ENCODE measurements around the gene PPARD.

The PPARD gene

GRCh38 chr6:35473850-35474130 lies 131.4 kb downstream of the PPARD start:
- Histone ChIP-seq H2AFZ (ENCODE audit: low read depth, low read length) (no peak overlapping the region), H3K9me3 (ENCODE audit: insufficient read depth, low read length) (no peaks in the 10 kb centered on the region), H4K20me1 (ENCODE audit: insufficient read depth, low read length) (peaks cover 45% of the 10 kb centered on the region), H3K27me3 (ENCODE audit: low read depth, low read length) (no peaks in the 10 kb centered on the region), H3K36me3 (replicated peaks; ENCODE audit: low read depth, low read length) (peaks cover 38% of the 10 kb centered on the region), H3K79me2 (ENCODE audit: low read length) (peaks cover 33% of the 10 kb centered on the region), H3K4me2 (ENCODE audit: low read length) (no peak overlapping the region), H3K4me1 (ENCODE audit: low read length) (peaks cover 21% of the 10 kb centered on the region), H3K27ac (ENCODE audit: low read length) (0 out of 2 replicates have a peak overlapping the region, but pooled peaks have one; percentile 13), H3K4me3 (ENCODE audit: low read length) (no peak overlapping the region), H3K9ac (ENCODE audit: low read length) (no peak overlapping the region)
- TF ChIP-seq, protein P1, sequence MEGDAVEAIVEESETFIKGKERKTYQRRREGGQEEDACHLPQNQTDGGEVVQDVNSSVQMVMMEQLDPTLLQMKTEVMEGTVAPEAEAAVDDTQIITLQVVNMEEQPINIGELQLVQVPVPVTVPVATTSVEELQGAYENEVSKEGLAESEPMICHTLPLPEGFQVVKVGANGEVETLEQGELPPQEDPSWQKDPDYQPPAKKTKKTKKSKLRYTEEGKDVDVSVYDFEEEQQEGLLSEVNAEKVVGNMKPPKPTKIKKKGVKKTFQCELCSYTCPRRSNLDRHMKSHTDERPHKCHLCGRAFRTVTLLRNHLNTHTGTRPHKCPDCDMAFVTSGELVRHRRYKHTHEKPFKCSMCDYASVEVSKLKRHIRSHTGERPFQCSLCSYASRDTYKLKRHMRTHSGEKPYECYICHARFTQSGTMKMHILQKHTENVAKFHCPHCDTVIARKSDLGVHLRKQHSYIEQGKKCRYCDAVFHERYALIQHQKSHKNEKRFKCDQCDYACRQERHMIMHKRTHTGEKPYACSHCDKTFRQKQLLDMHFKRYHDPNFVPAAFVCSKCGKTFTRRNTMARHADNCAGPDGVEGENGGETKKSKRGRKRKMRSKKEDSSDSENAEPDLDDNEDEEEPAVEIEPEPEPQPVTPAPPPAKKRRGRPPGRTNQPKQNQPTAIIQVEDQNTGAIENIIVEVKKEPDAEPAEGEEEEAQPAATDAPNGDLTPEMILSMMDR (IDR thresholded peaks at IDR 0.05; ENCODE audit: low read depth, low read length): no peak
- TF ChIP-seq EZH2phosphoT487 (IDR thresholded peaks at IDR 0.05; ENCODE audit: low read depth): no peak

GRCh38 chr6:35474131-35474941 lies 132.0 kb downstream of the PPARD start:
- Histone ChIP-seq H4K20me1 (ENCODE audit: insufficient read depth, low read length) (peaks cover 40% of the 10 kb centered on the region), H3K79me2 (ENCODE audit: low read length) (peaks cover 27% of the 10 kb centered on the region), H3K4me3 (ENCODE audit: low read length) (no peak overlapping the region), H3K4me2 (ENCODE audit: low read length) (no peak overlapping the region), H3K36me3 (replicated peaks; ENCODE audit: low read depth, low read length) (peaks cover 33% of the 10 kb centered on the region), H3K9ac (ENCODE audit: low read length) (no peak overlapping the region), H3K27me3 (ENCODE audit: low read depth, low read length) (no peaks in the 10 kb centered on the region), H3K4me1 (ENCODE audit: low read length) (peaks cover 21% of the 10 kb centered on the region), H3K9me3 (ENCODE audit: insufficient read depth, low read length) (no peaks in the 10 kb centered on the region), H3K27ac (ENCODE audit: low read length) (0 out of 2 replicates have a peak overlapping the region, but pooled peaks have one; percentile 13), H2AFZ (ENCODE audit: low read depth, low read length) (no peak overlapping the region)
- no peak for TF ChIP-seq EZH2phosphoT487 (IDR thresholded peaks at IDR 0.05; ENCODE audit: low read depth)
- TF ChIP-seq, protein P1 (IDR thresholded peaks at IDR 0.05; ENCODE audit: low read depth, low read length): no peak

DNA sequence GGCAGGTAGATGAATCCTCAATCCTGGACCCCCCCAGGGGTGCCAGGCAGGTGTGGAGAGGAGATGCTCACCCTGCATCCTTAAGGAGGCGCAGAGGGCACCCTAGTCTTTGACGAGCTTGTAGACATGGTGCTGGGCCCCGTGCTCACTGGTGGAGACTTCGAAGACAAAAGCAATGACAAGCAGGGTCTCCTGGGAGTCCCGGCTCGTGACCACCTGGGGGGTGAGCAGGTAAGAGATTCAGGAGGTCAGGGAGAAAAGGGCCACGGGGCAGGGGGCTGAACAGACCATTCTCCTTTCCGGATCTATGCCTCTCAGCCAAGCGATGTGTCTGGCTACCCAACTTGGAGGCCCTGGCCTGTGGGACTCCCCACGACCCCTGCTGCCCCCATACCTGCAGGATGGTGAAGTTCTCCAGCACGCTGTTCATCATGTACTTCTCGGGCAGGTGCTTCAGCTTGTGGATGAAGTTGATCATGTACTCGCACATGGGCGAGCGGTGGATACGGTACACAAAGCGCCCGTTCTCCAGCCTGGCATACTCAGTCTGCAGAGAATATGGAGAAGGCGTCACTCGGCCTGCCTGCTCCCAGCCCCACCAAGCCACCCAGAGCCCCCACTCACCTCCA lies 132.7 kb downstream of the PPARD start:
- Histone ChIP-seq H3K79me2 (ENCODE audit: low read length) (peaks cover 20% of the 10 kb centered on the region), H3K9me3 (ENCODE audit: insufficient read depth, low read length) (no peaks in the 10 kb centered on the region), H3K27ac (ENCODE audit: low read length) (no peak overlapping the region), H3K4me2 (ENCODE audit: low read length) (no peak overlapping the region), H3K27me3 (ENCODE audit: low read depth, low read length) (no peaks in the 10 kb centered on the region), H3K9ac (ENCODE audit: low read length) (no peak overlapping the region), H2AFZ (ENCODE audit: low read depth, low read length) (no peak overlapping the region), H3K4me3 (ENCODE audit: low read length) (no peak overlapping the region), H3K4me1 (ENCODE audit: low read length) (peaks cover 18% of the 10 kb centered on the region), H3K36me3 (replicated peaks; ENCODE audit: low read depth, low read length) (peaks cover 26% of the 10 kb centered on the region), H4K20me1 (ENCODE audit: insufficient read depth, low read length) (peaks cover 33% of the 10 kb centered on the region)
- TF ChIP-seq, protein P1 (IDR thresholded peaks at IDR 0.05; ENCODE audit: low read depth, low read length): no peak
- TF ChIP-seq EZH2phosphoT487 (IDR thresholded peaks at IDR 0.05; ENCODE audit: low read depth): no peak

- H4K20me1 ChIP-seq (ENCODE audit: insufficient read depth, low read length): peaks cover 28% of the 10 kb centered on the region
- no peaks in the 10 kb centered on the region for H3K27me3 ChIP-seq (ENCODE audit: low read depth, low read length)
- H3K4me1 ChIP-seq (ENCODE audit: low read length): peaks cover 13% of the 10 kb centered on the region
- H3K36me3 ChIP-seq (replicated peaks; ENCODE audit: low read depth, low read length): peaks cover 21% of the 10 kb centered on the region
- H2AFZ ChIP-seq (ENCODE audit: low read depth, low read length): no peak overlapping the region
- no peak overlapping the region for H3K9ac ChIP-seq (ENCODE audit: low read length)
- H3K27ac ChIP-seq (ENCODE audit: low read length): no peak overlapping the region
- H3K4me3 ChIP-seq (ENCODE audit: low read length): no peak overlapping the region
- H3K4me2 ChIP-seq (ENCODE audit: low read length): no peak overlapping the region
- peaks cover 15% of the 10 kb centered on the region; the same call in 1 of the 2 replicates for H3K79me2 ChIP-seq (ENCODE audit: low read length)
- TF ChIP-seq EZH2phosphoT487 (IDR thresholded peaks at IDR 0.05; ENCODE audit: low read depth): no peak
- TF ChIP-seq, protein P1 (IDR thresholded peaks at IDR 0.05; ENCODE audit: low read depth, low read length): no peak
- no peaks in the 10 kb centered on the region for H3K9me3 ChIP-seq (ENCODE audit: insufficient read depth, low read length)
These were observed 133.2 kb downstream of the PPARD start for GRCh38 chr6:35475573-35475972.
